Tibial nerve (tissue), 4 donors: ENCODE data around the gene GSTK1.

Source experiments
- EP300 ChIP-seq, 2 donors: sonication (generic); formaldehyde crosslinking; IDR thresholded peaks; one replicate each; pipeline ENCODE4 v1.6.1; 2017; ENCODE audit warnings: antibody characterized with exemption in 2 of 2, mild to moderate bottlenecking in 1 of 2
- TF ChIP-seq, protein P1 (sequence below), 5 experiments: fragments of 200-600 bp in 3 of 5; fragments of 450-650 bp in 2 of 5; sonication (generic) in 3 of 5; IDR thresholded peaks; one replicate each; pipeline ENCODE4 v1.5.1; 2016 to 2019; ENCODE audit warnings: antibody characterized with exemption in 5 of 5, mild to moderate bottlenecking in 3 of 5, moderate library complexity in 2 of 5

DNA sequence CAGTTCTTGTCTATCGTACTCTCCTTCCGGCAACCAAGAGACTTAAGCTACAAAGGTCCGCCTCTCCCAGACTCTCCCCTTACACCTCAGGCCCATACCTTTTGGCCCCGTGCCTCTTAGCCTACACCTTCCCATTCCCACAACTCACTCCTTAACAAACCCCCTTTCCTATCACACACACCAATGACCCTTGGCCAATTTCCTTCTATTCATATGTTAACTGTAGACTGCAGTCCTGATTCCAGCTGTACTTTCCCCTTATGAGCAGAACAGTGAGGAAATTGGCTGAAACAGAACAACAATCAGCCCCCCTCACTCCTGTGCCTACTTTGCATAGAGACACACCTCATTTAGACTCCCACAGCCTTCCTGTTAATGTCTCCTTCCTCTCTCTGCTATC lies 20.1 kb downstream of the GSTK1 start:
- TF ChIP-seq, protein P1, sequence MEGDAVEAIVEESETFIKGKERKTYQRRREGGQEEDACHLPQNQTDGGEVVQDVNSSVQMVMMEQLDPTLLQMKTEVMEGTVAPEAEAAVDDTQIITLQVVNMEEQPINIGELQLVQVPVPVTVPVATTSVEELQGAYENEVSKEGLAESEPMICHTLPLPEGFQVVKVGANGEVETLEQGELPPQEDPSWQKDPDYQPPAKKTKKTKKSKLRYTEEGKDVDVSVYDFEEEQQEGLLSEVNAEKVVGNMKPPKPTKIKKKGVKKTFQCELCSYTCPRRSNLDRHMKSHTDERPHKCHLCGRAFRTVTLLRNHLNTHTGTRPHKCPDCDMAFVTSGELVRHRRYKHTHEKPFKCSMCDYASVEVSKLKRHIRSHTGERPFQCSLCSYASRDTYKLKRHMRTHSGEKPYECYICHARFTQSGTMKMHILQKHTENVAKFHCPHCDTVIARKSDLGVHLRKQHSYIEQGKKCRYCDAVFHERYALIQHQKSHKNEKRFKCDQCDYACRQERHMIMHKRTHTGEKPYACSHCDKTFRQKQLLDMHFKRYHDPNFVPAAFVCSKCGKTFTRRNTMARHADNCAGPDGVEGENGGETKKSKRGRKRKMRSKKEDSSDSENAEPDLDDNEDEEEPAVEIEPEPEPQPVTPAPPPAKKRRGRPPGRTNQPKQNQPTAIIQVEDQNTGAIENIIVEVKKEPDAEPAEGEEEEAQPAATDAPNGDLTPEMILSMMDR (IDR thresholded peaks at IDR 0.05), result no peak
- TF ChIP-seq EP300 (IDR thresholded peaks at IDR 0.05), result no peak
